Left renal cortex interstitium (tissue), 4 donors: Measurements from ENCODE around the gene FAM83B. TPM values are rescaled to one million over a fixed set of nuclear protein-coding genes. Genes with fewer than 3 reads are reported as not detected.
"Not testable (repeated sequence)": the region's sequence is repeated elsewhere in the genome, so short reads cannot be mapped to it uniquely, and the experiment has no call there.

ENCODE experiments used
- DNase-seq, 4 donors: peaks; one replicate each; pipeline ENCODE4 v3.0.0-alpha.2; 2013; ENCODE audit warnings: low read depth in 4 of 4, low spot score in 2 of 4, missing footprints in 1 of 4
- polyA plus RNA-seq, 4 donors: library from polyadenylated mRNA; unstranded; fragments of 120-200 nt; gene quantifications; one replicate each; pipeline ENCODE4 v1.2.1, GENCODE V29; 2013; ENCODE audit not compliant: insufficient read length in 4 of 4

Gene FAM83B
- polyA plus RNA-seq, 4 donors = 7.0 to 11.6 (median 10.0) TPM

DNA sequence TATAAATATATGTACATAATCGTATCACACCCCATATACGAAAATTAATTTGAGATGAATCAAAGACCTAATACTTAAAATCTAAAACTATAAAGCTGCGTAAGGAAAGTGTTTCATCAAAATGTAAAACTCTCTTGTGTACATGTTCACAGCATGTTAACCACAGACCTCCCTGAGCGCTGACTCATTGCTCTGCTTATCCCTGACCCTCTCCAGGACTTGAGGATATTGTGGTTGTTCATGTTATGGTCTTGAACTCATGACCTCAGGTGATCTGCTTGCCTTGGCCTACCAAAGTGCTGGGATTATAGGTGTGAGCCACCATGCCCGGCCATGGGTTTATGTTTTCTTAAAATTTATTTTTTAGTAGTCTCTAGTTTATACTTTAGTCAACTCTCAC is 14.2 kb downstream of the FAM83B start:
- no peak for DNase-seq

DNA sequence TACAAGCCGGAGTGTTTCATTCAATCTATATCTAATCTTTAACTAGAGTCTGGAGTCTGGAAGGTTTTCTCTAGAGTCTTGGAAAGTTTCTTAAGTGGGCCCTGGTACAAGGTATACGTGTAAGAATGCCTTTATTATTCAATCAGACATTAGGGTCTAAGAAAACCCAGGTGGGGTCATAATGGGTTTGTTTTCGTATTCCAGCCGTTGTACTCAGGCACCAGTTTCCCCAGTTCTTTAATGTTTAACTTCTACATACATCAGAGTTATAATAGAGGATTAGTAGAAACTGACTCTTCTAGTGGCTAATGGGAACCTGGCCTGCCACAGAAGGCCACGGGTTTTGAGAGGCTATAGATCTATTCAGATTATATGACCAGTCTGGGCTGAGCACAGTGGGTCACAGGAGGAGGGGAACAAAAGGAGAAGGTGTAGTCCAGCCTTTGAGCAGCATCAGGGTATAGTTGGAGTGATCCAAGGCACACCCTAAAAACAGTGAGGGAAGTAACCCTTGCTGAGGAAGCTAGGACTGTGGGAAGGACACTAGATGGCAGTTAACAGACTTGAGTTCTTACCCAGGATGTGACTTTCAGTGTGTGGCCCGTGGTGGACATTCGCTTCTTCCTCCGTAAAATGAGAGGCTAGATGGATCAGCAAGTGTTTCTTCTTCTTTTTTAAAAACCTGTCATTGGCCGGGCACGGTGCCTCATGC is 15.5 kb downstream of the FAM83B start:
- DNase-seq = no peak

DNA sequence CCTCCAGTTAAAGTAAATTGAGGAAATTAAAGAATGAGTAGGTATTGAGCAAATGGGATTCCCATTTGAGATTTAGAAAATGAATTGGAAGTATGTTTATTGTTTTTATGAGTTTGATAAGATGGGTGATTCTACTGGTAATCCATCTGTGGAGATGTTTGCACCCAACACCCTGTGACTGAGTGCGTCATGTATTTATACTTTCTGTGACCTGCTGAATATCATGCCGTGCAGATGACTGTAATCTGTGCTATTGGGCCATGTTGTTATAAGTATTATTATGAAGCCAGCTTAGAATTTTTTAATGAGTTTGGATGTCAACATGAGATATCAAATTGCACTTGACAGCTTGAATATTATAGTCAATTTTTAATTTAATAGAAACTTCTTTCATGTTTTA is 17.7 kb downstream of the FAM83B start:
- no peak for DNase-seq

DNA sequence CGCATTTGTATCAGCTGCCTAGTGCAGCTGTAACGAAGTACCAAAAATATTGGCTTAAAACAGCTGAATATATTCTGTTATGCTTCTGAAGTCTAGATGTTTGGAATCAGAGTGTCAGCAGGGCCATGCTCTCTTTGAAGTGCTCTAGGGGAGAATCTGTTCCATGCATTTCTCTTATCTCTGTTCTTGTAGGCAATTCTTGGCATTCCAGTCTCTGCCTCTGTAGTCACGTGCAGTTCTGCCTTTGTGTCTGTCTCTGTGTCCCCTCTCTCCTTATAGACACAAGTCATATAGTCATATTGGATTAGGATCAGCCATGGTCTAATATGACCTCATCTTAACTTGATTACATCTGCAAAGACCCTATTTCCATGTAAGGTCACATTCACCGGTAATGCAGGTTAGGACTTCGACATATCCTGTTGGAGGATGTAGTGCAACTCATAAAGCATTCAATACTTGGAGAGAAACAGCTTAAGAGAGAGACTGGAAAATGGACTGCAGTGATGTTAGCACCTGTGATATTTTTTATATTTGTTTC is 18.6 kb downstream of the FAM83B start:
- no peak for DNase-seq

DNA sequence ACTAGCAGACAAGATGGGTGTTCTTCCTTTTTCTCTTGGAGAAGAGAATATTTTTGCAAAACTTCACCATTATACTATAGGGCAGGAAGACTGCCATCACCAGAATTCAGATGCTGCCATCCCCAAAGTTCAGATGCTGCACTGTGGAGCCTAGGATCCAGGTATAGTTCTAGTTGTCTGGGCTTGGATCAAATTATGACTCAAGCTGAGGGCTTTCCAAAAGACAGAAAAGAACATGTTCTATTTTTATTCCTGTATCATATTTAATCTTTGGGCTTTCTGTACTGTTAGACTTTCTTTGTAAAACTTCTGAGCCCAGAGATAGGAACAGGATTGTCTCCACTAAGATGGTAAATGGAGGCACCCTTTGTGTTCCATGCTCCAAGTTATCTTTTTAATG is 22.0 kb downstream of the FAM83B start:
- DNase-seq = no peak

DNA sequence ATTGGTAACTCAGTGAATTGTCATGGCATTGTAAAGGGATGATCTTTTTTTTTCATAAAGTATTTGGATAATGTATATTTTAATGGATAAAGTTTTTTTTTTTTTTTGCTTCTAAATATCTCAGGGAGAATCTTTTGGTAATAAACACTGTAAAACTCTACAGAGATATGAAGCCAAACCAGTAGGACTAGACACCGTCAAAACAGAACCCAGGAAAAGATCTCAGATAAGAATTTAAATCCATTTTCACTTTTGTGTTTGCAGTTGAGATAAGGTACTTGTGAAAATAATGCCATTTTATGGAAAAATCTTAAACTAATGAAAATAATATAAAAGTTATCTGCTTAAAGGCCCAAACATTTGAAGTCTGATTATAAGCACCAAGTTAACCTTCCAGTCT is 27.0 kb downstream of the FAM83B start:
- DNase-seq = no peak

DNA sequence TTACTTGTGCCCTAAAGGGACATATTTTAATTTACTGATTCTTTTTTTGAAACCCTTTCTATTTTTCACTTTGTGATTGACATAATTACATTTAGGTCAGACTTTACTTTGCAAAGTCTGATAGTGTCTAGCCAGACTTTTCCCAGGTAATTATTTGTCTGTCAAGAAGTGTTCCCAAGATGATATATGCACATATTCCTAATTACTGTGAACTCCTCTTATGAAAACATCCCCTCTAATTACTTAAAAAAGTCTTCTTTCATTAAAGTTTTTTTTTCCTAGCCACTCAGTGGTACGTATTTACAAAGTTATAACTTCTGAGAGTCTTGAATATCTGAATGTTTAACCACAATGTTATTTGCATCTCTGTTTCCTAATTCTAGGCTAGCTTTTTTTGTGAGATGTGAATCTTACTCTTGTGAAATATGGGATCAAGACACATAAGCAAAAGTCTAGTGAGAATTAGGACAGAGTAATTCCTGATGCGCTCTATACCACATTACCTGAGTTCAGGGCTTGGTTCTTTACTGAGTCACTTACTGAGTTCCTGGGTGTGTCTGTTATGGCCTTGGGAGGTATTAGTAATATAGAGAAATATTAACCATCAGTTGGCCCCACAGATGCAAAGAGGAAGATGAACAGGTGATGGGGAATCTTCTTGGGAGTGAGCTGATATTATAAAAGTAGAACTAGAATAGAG is 27.9 kb downstream of the FAM83B start:
- DNase-seq = no peak

DNA sequence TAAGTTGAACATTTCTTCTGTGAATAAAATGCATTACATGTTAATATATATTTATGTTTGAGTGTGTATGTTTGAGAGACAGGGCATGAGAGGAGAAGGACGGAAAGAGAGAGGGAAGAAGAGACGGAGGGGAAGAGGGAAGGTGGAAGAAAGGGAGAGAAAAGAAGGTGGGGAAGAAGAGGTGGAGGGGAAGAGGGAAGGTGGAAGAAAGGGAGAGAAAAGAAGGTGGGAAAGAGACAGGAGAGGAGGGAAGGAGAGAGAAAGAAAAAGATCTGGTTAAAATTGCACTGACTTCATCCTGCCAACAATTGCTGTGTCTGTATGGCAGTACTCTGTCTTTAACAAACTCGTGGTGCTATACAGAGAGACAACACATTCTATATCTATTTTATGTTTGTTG is 29.0 kb downstream of the FAM83B start:
- DNase-seq = no peak

DNA sequence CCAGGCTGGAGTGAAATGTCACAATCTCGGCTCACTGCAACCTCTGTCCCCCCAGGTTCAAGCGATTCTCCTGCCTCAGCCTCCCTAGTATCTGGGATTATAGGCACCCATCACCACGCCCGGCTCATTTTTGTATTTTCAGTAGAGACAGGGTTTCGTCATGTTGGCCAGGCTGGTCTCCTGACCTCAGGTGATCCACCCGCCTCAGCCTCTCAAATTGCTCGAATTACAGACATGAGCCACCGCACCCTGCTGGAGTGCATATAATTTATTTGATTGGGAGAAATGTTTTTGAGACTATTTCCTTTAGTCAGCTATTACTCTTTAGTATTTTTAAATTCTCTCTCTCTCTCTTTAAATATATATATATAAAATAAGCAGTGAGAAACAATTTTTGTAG is 29.8 kb downstream of the FAM83B start:
- DNase-seq = no peak

DNA sequence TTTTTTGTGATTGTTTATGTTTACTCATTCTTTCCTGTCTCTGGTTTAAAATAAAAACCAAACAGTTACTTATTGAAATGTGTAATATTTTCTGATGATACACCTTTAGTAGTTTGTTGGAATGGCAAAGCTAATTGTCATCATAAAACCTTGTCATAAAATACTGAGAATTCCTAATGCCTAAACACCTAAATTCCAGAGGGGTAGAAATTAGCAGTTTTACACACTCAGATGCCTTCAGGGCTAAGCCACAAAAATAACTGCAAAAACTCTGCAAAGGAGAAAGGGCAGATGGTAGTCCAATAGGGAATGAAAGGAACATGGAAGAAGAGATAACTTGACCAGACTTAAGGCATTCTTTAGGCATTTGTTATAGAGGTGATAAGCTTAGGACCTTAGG is 30.3 kb downstream of the FAM83B start:
- no peak for DNase-seq

DNA sequence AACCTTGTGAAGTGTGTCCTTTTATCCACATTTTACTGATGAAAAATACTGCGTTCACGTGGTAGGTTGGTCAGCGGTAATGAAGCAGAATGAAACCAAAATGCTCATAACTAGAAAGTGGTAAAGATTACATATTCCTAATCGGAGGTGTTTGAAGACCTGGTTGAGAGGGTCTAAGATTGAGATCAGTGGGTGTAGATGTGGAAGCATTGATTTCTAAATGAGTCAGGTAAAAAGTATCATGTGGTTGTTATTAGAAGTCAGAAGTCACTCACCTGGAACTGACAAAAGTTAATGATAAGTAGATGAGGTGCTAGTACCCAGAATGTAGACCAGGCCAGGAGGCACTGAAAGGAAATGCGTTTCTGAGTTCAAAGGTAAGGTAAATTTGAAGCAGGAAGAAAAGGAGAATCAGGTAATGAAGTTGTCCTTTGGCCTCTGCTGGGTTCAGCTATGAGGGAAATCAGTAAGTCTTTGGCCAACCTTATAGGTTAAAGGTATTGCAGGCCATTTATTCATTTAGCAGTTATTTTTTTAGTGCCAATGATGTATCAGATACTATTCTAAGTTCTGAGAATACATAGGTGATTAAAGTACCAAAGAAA is 31.2 kb downstream of the FAM83B start:
- DNase-seq = no peak

DNA sequence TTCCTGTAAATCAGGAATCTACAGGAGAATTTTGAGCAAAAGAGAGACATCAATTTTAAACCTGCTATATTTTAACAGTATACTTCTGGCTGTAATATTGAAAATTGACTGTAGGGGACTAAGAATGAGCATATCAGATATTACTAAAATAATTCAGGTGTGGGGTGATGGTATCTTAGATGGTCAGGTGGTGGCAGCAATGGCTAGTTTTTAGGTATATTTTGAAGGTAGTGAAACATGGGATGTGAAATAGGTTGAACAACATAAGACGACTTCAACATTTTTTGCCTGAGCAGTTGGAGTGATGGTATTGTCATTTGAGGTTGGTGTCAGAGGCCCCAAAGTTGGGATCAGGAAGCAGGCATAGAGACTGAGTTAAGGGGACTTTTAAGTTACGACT is 32.1 kb downstream of the FAM83B start:
- DNase-seq = no peak

DNA sequence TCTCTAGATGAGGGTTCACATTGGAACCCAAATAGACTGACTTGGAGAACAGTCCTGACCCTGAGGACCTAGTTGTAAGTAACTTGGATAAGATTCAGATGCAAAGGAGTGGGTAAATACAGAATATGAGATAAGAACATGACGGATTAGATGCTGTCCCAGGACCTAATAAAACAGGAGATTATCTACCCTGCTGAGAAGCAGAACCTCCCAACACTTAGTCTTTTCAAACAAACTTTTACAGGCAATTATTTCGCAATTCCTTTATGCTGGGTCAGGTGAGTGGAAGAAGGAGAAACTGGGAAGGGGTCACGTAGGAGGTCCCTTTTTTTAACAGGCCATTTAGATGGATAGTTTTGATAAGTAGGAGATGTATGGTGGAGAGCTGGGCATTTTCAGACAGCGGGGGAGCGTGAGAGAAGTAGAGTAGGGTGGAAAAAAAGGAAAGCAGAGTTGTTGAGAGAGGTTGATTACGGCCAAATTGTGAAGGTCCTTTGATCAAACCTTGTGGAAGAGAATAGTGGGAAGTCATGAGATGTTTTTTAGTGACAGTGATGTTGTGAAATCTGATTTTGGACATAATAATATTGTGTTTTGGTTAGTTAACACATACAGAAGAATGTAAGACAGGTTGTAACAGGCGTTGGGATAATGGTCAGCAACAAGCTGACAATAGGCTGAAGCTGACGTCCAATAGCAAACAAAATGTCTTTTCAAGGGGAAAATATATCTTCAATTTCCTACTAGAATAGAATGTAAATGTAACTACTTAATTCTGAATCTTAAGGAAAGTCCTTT is 32.8 kb downstream of the FAM83B start:
- no peak for DNase-seq

DNA sequence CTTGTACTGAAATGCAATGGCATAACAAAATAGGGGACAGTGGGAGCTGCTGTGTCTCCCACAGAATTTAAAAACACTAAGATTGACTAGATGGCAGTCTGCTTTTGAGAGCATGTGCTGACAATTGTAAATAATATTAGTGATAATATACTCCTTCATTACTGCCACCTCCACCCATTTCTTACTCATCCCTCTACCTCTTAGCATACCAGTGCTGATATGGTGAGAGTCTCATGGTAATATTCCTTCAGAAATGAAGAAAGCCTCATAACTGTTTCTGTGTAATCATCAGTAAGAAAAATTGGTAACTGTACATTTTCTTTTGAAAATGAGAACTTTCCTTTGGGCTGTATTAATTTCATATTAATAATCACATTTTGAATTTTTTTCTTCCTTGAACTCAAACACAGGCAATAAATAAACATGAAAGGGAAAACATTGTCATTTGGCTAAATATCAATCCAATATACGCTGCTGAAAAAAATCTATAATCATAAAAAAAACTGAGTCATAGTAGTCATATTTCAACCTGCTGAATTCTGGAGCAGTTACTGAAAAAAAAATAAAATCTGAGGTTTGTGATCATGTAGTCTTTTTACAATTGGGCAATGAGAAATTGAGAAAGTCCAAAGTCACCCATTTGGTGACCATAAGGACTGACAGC is 34.6 kb downstream of the FAM83B start:
- no peak for DNase-seq

DNA sequence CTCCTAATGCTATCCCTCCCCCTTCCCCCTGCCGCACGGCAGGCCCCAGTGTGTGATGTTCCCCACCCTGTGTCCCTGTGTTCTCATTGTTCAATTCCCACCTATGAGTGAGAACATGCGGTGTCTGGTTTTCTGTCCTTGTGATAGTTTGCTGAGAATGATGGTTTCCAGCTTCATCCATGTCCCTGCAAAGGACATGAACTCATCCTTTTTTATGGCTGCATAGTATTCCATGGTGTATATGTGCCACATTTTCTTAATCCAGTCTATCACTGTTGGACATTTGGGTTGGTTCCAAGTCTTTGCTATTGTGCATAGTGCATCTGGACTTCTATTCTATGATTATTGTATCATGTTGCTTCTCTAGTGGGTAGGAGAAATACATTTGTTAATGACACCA is 35.3 kb downstream of the FAM83B start:
- not testable (repeated sequence) for DNase-seq

DNA sequence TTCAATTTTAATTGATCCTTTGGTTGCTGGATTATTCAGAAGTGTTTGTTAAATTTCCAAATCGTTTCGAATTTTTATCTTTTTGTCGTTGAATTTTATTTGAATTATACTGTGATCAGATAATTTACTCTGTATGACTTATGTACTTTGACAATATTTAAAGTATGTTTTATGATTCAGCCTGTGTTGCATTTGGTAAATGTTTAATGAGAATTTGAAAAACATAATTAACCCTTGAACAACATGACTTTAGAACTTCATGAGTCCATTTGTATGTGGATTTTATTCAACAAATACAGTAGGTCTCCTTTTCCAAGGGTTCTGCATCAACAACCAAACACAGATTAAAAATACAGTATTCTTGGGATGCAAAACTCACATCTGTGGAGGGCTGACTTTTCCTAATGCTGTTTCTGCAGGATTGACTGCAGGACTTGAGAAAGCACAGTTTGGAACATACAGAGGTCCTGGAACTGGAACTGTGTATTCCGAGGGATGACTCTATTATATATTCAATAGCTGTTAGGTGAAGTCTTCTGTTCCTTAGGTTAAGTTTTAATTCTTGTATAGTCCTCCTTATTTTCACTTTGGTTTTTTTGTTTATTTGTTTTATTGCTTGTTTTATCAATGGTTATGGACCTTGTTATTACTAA is 40.5 kb downstream of the FAM83B start:
- no peak for DNase-seq

DNA sequence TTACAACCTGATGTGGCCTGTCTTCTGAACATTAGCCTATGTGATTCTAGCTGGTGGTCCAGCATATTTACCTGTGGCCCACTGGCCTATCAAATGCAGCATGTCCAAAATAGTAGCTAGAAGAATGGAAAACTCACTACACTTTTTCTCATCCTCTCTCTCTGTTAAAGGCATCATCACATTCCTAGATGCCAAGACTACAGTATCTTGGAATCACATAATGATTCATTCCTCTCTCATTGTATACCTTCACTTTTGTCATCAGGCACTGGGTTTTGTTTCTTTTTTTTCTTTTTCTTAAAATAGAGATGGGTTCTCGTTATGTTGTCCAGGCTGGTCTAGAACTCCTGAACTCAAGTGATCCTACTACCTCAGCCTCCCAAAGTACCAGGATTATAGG is 45.0 kb downstream of the FAM83B start:
- no peak for DNase-seq

DNA sequence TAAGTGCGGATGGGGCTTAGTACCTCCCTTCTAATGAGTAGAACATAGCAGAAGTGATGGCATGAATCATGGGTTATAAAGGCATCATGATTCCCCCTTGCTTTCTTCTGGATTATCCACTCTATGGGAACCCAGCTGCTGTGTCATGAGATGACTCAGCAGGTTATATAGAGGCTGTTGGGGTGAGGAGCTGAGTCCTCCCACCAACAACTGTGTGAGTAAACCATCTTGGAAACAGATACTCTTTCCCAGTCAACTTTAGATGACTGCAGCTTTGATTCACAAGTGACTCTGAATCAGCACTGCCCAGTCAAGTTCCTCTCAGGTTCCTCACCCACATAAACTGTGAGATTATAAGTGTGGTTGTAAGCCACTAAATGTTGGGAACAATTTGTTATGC is 46.3 kb downstream of the FAM83B start:
- no peak for DNase-seq

DNA sequence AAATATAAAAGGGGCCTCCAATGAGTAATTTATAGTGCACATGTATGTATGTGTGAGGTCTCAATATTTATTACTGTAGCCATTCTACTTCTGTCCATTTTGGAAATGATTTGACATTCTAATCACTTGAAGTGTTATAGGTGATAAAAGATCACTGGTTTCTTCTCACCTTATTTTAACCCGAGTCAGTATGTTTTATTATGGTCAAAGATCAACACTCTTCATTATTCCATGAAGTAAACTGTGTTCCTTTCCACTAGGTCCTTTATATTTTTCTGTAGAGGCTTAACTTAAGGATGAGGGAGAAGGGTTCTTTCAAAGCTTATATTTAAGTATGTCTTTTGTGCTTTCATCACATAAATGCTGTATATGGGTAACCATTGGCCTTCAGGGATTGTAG is 47.2 kb downstream of the FAM83B start:
- no peak for DNase-seq

DNA sequence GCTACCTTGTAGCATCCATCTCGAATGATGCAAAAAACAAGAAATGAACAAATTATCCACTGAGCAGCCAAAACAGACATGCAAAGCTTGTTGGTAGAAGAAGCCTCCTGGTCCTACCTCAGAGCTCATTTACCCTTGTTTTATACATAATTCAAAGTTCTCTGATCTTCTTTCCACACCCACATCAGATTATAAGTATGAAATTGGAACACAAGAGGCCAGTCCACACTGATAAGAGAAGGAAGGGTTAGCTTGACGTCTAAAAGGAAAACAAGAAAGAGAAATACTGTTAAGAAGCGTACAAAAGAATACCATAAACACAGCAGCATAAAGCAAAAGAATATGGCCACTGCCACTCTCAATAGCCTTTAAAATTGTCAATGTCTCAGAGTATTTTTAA is 49.7 kb downstream of the FAM83B start:
- DNase-seq = no peak
